DMS53 treated with DMSO at 0.1 percent for 48 hours (cell line): ENCODE measurements around the gene ARHGEF28.

Experiments used
- DNase-seq: peaks from one replicate; lab custom pipeline; 2025; ENCODE audit not compliant: unreplicated experiment; lab: John Stamatoyannopoulos, UW

The ARHGEF28 gene

DNA sequence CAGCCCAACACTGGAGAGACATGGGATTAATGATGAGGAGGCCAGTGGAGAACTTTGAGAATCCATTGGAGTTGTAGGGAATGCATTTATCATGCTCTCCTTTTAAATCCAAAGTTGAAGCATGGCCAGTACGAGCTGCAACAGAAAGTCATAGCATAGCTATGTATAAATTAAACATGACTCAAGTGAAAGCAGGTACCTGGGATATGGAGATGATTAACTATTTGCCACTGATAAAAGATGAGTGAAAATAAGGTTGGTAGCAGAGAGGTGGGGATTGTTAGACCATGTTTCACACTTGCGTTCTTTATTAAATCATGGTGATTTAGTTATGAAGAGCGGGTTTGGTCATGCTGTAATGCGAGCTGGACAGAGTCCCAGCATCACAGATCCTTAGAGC, 189.6 kb downstream of the ARHGEF28 start:
- no peak for DNase-seq

DNA sequence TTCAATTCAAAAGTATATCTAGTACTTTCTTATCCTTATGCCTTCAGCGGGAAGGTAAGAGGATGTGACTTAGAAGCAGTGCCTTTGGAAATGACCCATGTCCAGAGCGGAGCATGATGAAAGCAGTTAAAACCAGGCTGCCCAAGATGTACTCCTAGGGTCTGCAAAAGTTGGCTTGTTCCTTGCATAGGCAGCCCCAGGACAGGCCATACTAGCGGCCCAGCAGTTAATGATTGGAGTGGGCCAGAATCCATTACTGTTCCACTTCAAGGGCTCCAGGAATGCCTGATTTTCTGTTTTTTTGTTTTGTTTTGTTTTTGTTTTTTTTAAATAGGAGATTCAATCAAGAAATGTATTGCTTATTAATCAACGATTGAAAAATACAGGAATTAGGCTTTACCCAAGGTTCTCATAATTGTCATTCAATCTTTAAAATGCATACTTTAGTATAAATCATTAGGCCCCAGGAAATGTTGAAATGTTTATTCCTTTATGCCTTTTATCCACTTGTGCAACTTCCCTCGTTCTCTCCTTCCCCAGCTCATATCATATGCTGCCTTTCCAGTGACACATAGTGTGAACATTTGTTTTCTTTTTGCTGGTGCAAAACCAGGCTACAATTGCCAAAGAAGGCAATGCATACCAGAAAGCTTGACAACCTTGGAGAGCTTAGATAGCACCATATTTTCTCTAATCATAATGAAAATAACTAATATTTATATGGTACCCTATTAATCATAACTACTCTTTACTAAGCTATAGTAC, 190.8 kb downstream of the ARHGEF28 start:
- no peak for DNase-seq

GRCh38 chr5:73818357-73818756, 192.4 kb downstream of the ARHGEF28 start:
- no peak for DNase-seq

DNA sequence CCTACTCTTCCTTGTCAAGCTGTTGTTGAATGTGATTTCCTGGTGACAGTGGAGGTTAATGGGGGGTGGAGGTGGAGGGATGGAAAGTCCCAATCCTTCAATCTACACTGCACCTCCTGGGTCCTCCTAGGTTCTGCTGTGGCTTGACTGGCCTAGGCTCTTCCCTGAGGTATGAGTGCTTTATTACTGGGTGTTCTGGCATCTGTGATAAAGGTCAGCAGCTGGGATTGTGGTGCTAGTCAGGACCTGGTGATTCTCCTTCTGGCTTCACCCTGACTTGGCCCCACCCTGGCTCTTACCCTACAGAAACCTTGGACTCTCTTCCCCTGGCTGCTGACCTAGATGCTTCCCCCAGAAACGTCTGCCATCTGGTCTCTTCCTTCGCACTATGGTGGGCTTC, 194.3 kb downstream of the ARHGEF28 start:
- DNase-seq = no peak

DNA sequence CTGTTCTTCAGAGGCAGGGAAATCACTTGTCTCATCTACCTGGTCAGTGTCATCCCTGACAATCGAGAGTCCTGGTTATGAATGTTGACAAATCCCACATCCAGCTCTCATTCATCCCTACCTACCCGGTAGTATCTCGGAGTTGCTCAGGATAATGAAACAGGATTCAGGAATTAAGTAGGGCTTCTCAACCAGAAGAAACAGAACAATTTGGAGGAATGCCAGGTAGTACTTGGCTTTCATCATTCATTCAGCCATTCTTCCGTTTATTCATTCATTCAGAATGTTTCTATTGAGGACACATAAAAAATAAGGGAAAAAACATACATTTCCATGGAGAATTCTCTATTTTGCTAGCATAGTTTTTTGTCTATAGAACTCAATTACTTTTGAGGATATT, 195.0 kb downstream of the ARHGEF28 start:
- no peak for DNase-seq

GRCh38 chr5:73822278-73822988, 196.4 kb downstream of the ARHGEF28 start:
- peak; percentile 28 for DNase-seq

DNA sequence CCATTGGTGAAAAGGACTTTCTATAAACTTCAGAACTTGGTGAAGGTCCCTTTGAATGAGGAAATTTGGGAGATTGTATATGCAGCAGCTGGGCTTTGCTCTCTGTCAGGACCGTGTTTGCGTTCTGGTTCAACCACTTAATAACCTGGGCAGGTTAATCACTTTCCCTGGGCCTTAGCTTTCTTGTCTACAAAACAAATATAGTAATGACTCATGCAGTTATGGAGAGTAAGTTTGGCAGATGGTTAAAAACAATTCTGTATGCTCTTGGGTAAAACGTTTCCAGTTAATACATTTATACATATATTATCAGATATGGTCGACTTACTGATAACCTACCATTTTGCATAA, 197.0 kb downstream of the ARHGEF28 start:
- peak; percentile 90 for DNase-seq

- peak; percentile 32 for DNase-seq
Measured at GRCh38 chr5:73823508-73823925, 197.5 kb downstream of the ARHGEF28 start.

DNA sequence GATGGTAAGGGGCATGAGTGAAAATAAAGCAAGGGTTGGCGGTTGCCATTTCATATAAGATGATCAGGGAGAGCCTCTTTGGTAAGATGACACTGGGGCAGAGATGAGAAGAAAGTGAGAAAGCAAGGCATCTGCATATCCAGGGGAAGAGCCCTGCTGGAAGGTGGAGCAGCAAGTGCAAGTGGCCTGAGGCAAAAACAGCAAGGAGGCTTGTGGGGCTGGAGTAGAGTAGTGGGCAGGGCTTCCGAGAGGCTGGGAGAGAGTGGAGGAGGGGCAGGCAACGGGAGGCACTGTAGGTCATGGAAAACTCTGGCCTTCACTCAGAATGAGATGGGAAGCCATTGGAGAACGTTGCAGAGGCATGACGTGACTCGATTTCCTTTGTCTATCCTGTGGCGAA, 199.2 kb downstream of the ARHGEF28 start:
- DNase-seq = no peak

DNA sequence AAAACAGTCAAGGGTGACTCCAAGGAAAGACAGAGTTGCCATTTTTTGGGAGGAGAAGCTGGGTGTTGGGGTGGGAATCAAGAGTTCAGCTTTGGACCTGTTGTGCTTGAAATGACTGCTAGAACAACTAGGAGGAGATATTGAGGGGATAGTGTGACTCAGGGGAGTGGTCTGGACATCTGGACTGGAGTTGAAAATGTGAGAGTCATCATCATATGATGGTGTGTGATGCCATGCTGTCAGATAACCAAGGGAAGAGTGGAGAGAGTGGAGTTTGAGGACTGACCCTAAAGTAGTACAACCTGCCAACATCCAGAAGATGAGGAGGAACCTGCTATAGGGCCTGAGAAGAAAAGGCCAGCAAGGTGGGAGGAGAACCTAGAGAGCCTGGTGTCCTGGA, 199.7 kb downstream of the ARHGEF28 start:
- no peak for DNase-seq

DNA sequence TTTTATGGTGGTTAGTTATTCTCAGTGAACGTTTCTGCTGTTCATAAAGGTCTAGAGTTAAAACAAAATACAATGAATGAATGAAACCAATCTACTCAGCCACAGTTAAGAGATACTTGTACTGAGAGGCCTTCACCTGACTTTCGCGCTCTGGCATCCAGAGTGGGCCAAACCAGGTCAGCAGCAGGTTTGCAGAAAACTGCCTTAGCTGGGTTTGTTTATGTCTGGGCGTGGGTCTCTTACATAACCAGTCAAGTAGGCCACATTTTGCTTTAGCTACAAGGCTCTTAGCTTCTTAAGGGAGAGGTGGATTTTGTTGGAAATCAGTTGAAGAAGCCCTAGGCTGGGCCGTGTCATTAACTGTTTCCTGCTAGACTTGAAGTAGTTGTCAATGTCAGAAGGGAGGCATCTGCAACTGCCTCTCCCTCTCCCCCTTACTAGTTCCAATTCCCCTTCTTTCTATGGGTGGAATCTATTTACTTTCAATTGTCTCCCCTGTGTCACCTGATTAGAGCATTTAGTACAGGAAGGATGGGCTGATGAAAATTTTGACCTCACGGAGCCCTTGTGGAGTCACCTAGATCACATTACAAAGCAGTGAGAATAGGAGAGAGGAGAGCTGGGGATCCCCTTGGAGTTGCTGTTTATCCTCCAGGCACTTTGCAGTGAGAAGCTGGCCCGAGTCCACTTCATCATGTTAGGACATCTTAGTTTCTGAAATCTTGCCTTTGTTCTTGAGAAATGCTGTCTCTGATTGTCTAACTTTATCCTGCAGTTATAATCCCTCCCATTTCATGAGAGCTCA, 200.5 kb downstream of the ARHGEF28 start:
- no peak for DNase-seq

- no peak for DNase-seq
Measured at GRCh38 chr5:73827106-73827450, 201.1 kb downstream of the ARHGEF28 start.

DNA sequence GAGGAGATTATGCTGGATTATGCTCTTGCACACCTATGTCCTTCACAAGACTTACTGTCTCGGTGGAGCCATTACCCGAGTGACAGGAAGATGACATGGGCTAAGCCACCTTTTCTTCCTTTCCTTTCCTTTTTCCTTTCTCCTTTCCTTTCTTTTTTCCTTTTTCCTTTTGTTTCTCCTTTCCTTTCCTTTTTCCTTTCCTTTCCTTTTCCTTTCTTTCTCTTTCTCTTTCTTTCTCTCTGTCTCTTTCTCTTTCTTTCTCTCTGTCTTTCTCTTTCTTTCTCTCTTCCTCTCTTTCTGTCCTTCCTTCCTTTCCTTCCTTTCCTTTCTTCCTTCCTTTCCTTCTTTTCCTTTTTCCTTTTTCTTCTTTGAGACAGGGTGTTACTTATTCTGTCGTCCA, 202.5 kb downstream of the ARHGEF28 start:
- DNase-seq = no peak

GRCh38 chr5:73830646-73831045, 204.7 kb downstream of the ARHGEF28 start:
- no peak for DNase-seq

- DNase-seq = no peak
Measured at GRCh38 chr5:73831066-73831465, 205.1 kb downstream of the ARHGEF28 start.

DNA sequence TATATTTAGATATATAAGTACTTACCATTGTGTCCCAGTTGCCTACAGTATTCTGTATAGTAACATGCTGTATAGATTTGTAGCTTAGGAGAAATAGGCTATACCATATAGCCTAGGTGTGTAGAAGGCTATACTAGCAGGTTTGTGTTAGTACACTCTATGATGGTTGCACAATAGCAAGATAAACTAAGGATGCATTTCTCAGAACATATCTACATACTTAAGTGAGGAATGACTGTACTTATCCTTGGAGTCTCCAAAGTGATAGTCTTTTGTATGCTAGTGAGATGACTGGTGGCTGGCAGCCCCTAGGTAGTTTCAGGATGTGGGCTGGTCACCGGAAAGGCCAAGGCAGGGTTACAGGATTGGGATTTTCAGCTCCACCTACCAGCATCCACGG, 208.7 kb downstream of the ARHGEF28 start:
- no peak for DNase-seq

DNA sequence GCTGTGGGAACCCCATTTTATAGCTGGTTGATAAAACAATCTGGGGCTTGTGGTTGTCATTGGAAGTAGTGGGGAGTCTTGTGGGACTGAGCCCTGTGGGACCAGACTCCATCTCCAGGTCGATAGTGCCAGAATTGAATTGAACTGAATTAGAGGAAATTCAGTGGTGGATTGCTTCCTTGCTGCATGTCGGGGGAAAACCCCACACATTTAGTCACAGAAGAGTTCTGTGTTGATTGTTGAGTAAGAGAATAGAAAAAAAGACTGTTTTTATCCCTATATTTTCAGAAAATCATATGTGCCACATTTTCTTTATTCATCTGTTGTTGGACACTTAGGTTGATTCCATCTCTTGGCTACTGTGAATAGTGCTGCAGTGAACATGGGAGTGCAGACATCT, 209.7 kb downstream of the ARHGEF28 start:
- DNase-seq = no peak

- no peak for DNase-seq
Measured at GRCh38 chr5:73836607-73837006, 210.6 kb downstream of the ARHGEF28 start.

GRCh38 chr5:73838901-73839300, 212.9 kb downstream of the ARHGEF28 start:
- DNase-seq = no peak

DNA sequence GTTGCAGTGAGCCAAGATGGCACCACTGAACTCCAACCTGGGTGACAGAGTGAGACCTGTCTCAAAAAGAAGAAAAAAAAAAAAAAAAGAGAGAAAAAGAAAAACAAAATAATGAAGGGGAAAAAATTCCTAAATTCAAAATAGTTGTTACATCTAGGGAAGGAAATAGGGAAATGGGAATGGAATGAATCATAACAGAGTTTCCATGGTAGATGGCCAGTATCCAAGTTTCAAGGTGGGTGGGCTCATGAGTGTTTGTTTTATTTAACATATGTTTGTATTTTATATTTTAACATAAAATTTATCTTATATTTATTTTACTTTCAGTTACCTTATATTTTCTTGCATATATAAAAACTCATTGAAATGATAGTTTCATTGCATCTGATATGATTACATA, 215.6 kb downstream of the ARHGEF28 start:
- DNase-seq = no peak

DNA sequence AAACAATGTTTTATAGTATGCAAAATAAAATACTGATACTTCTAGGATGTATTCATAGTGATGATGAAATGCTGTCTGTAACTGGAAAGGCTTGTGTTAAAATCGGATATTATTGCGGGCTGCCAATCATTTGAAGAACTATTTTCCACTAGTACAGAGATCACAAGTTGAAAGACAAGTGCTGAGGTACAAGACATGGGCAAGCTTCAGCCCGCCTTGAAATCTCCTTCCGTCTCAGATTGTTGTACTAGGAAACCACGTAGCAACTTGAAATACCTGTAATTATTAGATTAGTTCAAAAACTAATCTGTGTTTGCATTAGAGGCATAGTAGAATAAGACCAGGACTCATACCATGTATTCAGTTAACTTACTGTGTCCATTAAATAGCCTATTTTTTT, 218.2 kb downstream of the ARHGEF28 start:
- DNase-seq = no peak
